ENCODE data around the gene SH2D7.
A peak's percentile ranks its signal among the peaks of the same experiment; 100 is the strongest.
"Not testable (repeated sequence)": the region's sequence is repeated elsewhere in the genome, so short reads cannot be mapped to it uniquely, and the experiment has no call there.

The SH2D7 gene

GRCh38 chr15:78146425-78147154, 54.2 kb downstream of the SH2D7 start:
- DNase-seq: no peak

DNA sequence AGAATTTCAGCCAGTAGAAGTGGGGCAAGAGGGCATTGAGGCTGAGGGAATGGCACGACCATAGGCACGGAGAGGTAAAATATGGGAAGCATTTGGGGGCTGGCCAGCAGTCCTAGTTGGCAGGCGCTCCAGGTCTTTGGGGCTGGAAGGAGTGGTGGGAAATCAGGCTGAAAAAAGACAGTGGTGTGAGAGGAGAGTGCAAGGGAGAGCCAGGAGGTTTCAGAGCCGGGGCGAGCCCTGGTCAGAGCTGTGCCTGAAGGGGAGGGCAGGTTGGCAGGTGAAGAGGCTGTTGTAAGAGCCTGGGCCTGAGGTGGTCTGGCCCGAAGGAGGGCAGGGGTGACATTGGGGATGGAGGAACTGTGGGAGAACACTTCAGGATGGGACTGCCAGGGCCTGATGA, 55.2 kb downstream of the SH2D7 start:
- no peak for DNase-seq

- DNase-seq: peak; percentile 45
Observed at GRCh38 chr15:78148392-78149067, 56.2 kb downstream of the SH2D7 start.

DNA sequence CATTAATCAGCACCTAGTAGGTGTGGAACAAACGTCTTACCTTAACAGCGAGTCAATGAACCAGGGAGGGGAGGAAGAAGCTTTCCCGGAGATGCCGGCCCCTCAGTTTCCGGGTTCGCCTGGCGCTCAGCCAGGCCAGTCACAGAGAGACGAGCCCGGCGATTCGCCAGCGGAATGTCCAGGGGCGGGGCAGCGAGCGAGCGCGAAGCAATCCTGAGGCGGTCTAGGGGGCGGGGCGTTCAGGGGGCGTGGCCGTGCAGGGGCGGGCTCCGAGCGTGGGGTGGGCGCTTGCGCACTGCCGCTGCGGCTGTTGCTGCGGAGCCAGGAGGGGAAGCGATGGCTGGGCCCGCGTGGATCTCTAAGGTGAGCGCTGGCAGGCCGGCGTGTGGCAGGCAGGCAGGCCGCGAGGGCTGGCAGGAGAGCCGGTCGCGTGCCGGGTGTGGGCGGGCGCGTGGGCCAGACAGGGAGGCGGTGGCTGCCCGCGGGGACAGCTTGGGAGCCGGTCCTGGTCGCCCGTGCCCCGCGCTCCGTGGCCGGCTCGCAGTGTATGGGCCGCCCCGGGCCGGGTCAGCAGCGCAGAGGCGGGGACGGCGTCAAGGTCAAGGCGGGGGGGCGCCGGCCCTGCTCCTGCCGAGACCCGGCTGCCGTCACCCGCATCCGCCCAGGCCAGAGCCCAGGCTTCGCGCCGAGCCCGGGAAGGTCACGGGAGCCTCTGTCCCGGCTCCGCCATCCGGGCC, 56.9 kb downstream of the SH2D7 start, which contains the start of gene IDH3A:
IDH3A (plus strand) TSS at position 295 of the 737 bp plus-strand sequence; CDS start at position 337, 42 bp downstream.
- DNase-seq: peak; percentile 98

DNA sequence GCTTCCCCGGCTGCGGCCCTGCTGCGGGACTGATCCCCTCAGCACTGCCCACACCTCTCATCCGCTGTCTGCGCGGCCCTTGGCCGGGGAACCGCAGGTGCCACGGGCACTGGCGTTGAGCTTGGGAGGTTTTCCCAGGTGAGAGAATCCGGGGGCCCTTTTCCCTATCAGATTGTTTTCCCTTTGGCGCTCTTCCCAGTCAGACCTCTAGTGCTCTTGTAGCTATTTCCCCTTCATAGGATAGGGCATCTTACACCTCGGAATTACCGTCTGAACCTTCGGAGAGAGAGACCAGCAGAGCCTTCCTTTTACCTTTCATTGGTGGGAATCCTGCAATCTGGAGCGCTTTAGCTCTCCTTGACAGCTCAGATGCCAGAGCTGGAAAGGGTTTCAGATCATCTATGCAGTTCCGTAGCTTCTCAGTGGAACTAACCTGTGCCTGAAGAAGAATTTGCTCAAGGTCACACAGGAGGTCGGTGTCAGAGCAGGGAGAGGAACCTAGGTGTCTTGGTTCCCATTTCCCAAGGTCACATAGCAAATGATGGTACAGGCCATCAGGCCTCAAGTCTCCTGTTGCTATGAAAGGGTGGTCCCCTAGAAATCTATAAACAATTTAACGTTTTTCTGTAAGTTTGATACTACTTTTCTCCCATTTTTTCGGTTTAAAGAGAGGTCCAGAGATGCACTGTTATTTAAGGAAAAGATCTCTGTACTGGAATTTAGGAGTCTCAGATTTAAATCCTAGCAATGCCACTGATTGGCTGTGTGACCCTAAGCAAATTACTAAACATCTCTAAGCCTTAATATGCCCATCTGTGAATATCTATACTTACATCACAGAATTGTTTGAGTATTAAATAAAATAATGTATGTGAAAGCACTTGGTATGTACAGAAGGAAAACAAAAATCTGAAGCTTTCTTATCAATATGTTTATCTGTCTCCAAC, 57.7 kb downstream of the SH2D7 start:
- peak; percentile 33 for DNase-seq

- not testable (repeated sequence) for DNase-seq
Observed at GRCh38 chr15:78151075-78151474, 58.7 kb downstream of the SH2D7 start.
